ENCODE data around the gene HNRNPLL.

HNRNPLL gene

GRCh38 chr2:38603402-38604290, 918 bp upstream of the HNRNPLL start:
- H3K27ac ChIP-seq: peak overlapping the region; percentile 79
- no peak for TF ChIP-seq ZFX (IDR thresholded peaks at IDR 0.05; ENCODE audit: borderline replicate concordance)
- TF ChIP-seq, protein P1, sequence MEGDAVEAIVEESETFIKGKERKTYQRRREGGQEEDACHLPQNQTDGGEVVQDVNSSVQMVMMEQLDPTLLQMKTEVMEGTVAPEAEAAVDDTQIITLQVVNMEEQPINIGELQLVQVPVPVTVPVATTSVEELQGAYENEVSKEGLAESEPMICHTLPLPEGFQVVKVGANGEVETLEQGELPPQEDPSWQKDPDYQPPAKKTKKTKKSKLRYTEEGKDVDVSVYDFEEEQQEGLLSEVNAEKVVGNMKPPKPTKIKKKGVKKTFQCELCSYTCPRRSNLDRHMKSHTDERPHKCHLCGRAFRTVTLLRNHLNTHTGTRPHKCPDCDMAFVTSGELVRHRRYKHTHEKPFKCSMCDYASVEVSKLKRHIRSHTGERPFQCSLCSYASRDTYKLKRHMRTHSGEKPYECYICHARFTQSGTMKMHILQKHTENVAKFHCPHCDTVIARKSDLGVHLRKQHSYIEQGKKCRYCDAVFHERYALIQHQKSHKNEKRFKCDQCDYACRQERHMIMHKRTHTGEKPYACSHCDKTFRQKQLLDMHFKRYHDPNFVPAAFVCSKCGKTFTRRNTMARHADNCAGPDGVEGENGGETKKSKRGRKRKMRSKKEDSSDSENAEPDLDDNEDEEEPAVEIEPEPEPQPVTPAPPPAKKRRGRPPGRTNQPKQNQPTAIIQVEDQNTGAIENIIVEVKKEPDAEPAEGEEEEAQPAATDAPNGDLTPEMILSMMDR (IDR thresholded peaks at IDR 0.05): peak; percentile 98

GRCh38 chr2:38602136-38602731, 494 bp downstream of the HNRNPLL start:
- no peak for TF ChIP-seq ZFX (IDR thresholded peaks at IDR 0.05; ENCODE audit: borderline replicate concordance)

DNA sequence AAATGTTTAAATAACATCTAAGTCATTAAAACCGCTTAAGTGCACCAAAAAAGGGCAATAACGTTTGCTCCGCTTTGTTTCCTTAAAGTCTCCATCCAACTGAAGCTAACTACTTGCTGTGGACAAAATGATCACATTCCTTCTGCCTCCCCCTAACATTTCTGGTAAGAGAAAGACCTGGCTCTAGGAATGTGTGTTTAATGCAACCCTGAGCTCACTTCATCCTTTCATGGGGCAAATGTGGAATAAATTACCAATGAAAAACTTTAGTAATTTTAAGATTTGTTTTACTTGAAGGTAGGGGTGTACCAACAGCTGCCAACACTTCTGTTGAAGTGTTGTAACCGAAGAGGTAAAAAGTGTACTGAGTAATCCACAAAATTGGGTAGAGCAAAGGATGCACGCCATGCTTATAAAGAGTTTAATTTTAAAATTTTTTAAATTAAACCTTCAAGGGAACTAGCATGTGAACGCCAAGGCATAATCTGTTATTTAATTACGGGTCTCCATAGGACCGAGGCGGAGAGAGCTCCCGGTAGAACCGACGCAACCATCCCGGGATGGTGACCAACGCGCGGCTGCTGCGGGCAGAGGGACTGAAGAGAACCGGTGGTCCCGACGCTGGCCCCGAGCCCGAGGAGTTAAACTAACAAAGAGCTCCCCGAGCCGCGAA, 1.1 kb downstream of the HNRNPLL start:
- H3K27ac ChIP-seq: peak overlapping the region; percentile 79; the same call in 1 of the 2 replicates
- TF ChIP-seq, protein P1 (IDR thresholded peaks at IDR 0.05): no peak
- no peak for TF ChIP-seq ZFX (IDR thresholded peaks at IDR 0.05; ENCODE audit: borderline replicate concordance)

More at GRCh38 chr2:38602136-38602731, 494 bp downstream of the HNRNPLL start:
- peak overlapping the region; percentile 79 for H3K27ac ChIP-seq

DNA sequence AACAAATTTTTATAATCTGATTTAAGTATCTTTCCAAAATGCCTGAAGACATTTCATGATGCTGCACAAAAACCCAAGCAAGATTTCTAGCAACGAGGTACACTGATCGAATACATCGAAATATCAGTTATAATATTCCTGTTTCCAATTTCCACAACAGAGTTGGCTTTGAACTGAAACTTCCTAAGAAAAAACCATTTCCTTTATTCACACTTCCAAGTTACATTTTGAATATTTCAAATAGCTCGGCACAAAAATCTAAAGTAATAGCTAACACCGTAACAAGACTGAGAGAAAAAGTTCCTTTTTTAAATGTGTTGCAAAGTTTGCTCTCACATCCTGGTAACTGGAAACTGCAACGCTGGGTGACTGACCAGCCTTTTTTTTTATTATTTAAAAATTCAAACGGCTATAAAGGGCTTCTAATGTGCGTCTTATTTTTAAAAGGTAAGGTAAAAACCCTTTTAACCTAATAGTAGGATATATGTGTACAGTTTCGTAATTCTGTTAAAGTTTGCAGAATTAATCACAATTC, 1.7 kb downstream of the HNRNPLL start:
- TF ChIP-seq ZFX (IDR thresholded peaks at IDR 0.05; ENCODE audit: borderline replicate concordance): no peak
- TF ChIP-seq, protein P1 (IDR thresholded peaks at IDR 0.05): no peak
- H3K27ac ChIP-seq: no peak overlapping the region

GRCh38 chr2:38600242-38600891, 2.4 kb downstream of the HNRNPLL start:
- no peak overlapping the region for H3K27ac ChIP-seq

GRCh38 chr2:38599706-38600105, 3.0 kb downstream of the HNRNPLL start:
- no peak for TF ChIP-seq ZFX (IDR thresholded peaks at IDR 0.05; ENCODE audit: borderline replicate concordance)
- TF ChIP-seq, protein P1 (IDR thresholded peaks at IDR 0.05): no peak
- H3K27ac ChIP-seq: no peak overlapping the region

More at GRCh38 chr2:38600242-38600891, 2.4 kb downstream of the HNRNPLL start:
- TF ChIP-seq, protein P1 (IDR thresholded peaks at IDR 0.05): no peak
- TF ChIP-seq ZFX (IDR thresholded peaks at IDR 0.05; ENCODE audit: borderline replicate concordance): no peak

GRCh38 chr2:38598991-38599295, 3.8 kb downstream of the HNRNPLL start:
- TF ChIP-seq ZFX (IDR thresholded peaks at IDR 0.05; ENCODE audit: borderline replicate concordance): no peak
- TF ChIP-seq, protein P1 (IDR thresholded peaks at IDR 0.05): no peak
- no peak overlapping the region for H3K27ac ChIP-seq
